DND-41 (cell line): ENCODE measurements around the gene GPC6.

ENCODE experiments used
- ATAC-seq: fragments of 200-7000 bp; cut with Tn5 transposase; 3 replicates; pipeline ENCODE4 v1.9.1; 2021; ENCODE audit warnings: low read depth; ENCODE audit not compliant: insufficient read depth
- DNase-seq: peaks from one replicate; pipeline ENCODE4 v3.0.0-alpha.2; 2020
- H2AFZ ChIP-seq: 2 replicates; pipeline ENCODE4 v1.6.0; 2012; ENCODE audit warnings: low read depth, low read length
- H3K27ac ChIP-seq: 2 replicates; pipeline ENCODE4 v1.5.1; 2012; ENCODE audit warnings: low read length, inconsistent platforms
- H3K27me3 ChIP-seq: fragments of 200-600 bp; sonication (generic); 2 replicates; pipeline ENCODE4 v1.6.0; 2012; ENCODE audit warnings: low read length, mild to moderate bottlenecking, inconsistent platforms; ENCODE audit not compliant: insufficient read depth, poor library complexity
- H3K36me3 ChIP-seq: 2 replicates; pipeline ENCODE4 v1.5.1; 2012; ENCODE audit warnings: low read length, inconsistent platforms; ENCODE audit not compliant: insufficient read depth
- H3K4me1 ChIP-seq: 2 replicates; pipeline ENCODE4 v1.5.1; 2012; ENCODE audit warnings: mild to moderate bottlenecking, low read length; ENCODE audit not compliant: insufficient read depth
- H3K4me2 ChIP-seq: 2 replicates; pipeline ENCODE4 v1.6.0; 2012; ENCODE audit warnings: mild to moderate bottlenecking, moderate library complexity, low read length, inconsistent platforms; ENCODE audit not compliant: insufficient read depth
- H3K4me3 ChIP-seq, 2 experiments: fragments of 200-600 bp in 1 of 2; shearing (Covaris generic) in 1 of 2; 2 replicates each; pipeline ENCODE4 v1.5.1; 2012 to 2016; ENCODE audit warnings: inconsistent platforms in 2 of 2, low read length in 2 of 2, mild to moderate bottlenecking in 2 of 2, low read depth in 1 of 2, moderate library complexity in 1 of 2
- H3K79me2 ChIP-seq: 2 replicates; pipeline ENCODE4 v1.6.0; 2012; ENCODE audit warnings: low read length, inconsistent platforms; ENCODE audit not compliant: insufficient read depth
- H3K9ac ChIP-seq: 2 replicates; pipeline ENCODE4 v1.6.0; 2012; ENCODE audit warnings: low read depth, mild to moderate bottlenecking, inconsistent platforms, low read length, moderate library complexity
- H3K9me3 ChIP-seq: 2 replicates; pipeline ENCODE4 v1.5.1; 2012; ENCODE audit warnings: low read length, moderate library complexity, mild to moderate bottlenecking, inconsistent platforms; ENCODE audit not compliant: insufficient read depth, severe bottlenecking
- H4K20me1 ChIP-seq: 2 replicates; pipeline ENCODE4 v1.6.0; 2012; ENCODE audit warnings: low read length; ENCODE audit not compliant: insufficient read depth
- EZH2 ChIP-seq: IDR thresholded peaks from 3 replicates; pipeline ENCODE4 v1.6.1; 2012; ENCODE audit warnings: borderline replicate concordance, low read depth, mild to moderate bottlenecking, moderate library complexity, low read length, inconsistent platforms; ENCODE audit not compliant: severe bottlenecking
- TF ChIP-seq, protein P1 (sequence below): IDR thresholded peaks from 2 replicates; pipeline ENCODE4 v1.5.1; 2012; ENCODE audit warnings: borderline replicate concordance, low read length, moderate library complexity, mild to moderate bottlenecking; ENCODE audit not compliant: poor library complexity, severe bottlenecking; ENCODE audit errors: extremely low read depth

The GPC6 gene

GRCh38 chr13:93535251-93535650, 308.6 kb downstream of the GPC6 start:
- TF ChIP-seq EZH2 = no peak
- TF ChIP-seq, protein P1, sequence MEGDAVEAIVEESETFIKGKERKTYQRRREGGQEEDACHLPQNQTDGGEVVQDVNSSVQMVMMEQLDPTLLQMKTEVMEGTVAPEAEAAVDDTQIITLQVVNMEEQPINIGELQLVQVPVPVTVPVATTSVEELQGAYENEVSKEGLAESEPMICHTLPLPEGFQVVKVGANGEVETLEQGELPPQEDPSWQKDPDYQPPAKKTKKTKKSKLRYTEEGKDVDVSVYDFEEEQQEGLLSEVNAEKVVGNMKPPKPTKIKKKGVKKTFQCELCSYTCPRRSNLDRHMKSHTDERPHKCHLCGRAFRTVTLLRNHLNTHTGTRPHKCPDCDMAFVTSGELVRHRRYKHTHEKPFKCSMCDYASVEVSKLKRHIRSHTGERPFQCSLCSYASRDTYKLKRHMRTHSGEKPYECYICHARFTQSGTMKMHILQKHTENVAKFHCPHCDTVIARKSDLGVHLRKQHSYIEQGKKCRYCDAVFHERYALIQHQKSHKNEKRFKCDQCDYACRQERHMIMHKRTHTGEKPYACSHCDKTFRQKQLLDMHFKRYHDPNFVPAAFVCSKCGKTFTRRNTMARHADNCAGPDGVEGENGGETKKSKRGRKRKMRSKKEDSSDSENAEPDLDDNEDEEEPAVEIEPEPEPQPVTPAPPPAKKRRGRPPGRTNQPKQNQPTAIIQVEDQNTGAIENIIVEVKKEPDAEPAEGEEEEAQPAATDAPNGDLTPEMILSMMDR = no peak
- no peak for DNase-seq
- H3K27ac ChIP-seq = no peak overlapping the region
- H3K9me3 ChIP-seq = no peaks in the 10 kb centered on the region
- no peak for ATAC-seq
- H4K20me1 ChIP-seq = no peaks in the 10 kb centered on the region
- H3K27me3 ChIP-seq = no peaks in the 10 kb centered on the region
- H3K36me3 ChIP-seq = no peaks in the 10 kb centered on the region
- no peak overlapping the region for H3K9ac ChIP-seq
- no peak overlapping the region for H2AFZ ChIP-seq
- H3K4me3 ChIP-seq = no peak overlapping the region
- no peak overlapping the region for H3K4me2 ChIP-seq
- H3K4me1 ChIP-seq = no peaks in the 10 kb centered on the region
- no peaks in the 10 kb centered on the region for H3K79me2 ChIP-seq

- H3K4me2 ChIP-seq = no peak overlapping the region
- no peak overlapping the region for H3K9ac ChIP-seq
- DNase-seq (no peak), ATAC-seq (no peak)
- H3K36me3 ChIP-seq = no peaks in the 10 kb centered on the region
- H3K27ac ChIP-seq = no peak overlapping the region
- no peak overlapping the region for H3K4me3 ChIP-seq
- no peaks in the 10 kb centered on the region for H3K27me3 ChIP-seq
- H3K79me2 ChIP-seq = no peaks in the 10 kb centered on the region
- no peaks in the 10 kb centered on the region for H4K20me1 ChIP-seq
- no peak overlapping the region for H2AFZ ChIP-seq
- no peak for TF ChIP-seq EZH2
- TF ChIP-seq, protein P1 = no peak
- no peaks in the 10 kb centered on the region for H3K9me3 ChIP-seq
- H3K4me1 ChIP-seq = no peaks in the 10 kb centered on the region
Measured at GRCh38 chr13:93539914-93540313, 313.3 kb downstream of the GPC6 start.

- Histone ChIP-seq H3K79me2 (no peaks in the 10 kb centered on the region), H2AFZ (no peak overlapping the region), H3K9ac (no peak overlapping the region), H3K36me3 (no peaks in the 10 kb centered on the region), H3K4me2 (no peak overlapping the region), H4K20me1 (no peaks in the 10 kb centered on the region), H3K4me1 (no peaks in the 10 kb centered on the region), H3K27me3 (no peaks in the 10 kb centered on the region), H3K4me3 (no peak overlapping the region), H3K9me3 (no peaks in the 10 kb centered on the region), H3K27ac (no peak overlapping the region)
- no peak for TF ChIP-seq EZH2
- TF ChIP-seq, protein P1 = no peak
- ATAC-seq = no peak
- DNase-seq = no peak
Measured at GRCh38 chr13:93547886-93548285, 321.3 kb downstream of the GPC6 start.
